GM18526 (cell line): Measurements from ENCODE around the gene CDH18.

Experiments used
- POLR2A ChIP-seq: IDR thresholded peaks from 3 replicates; pipeline ENCODE4 v1.6.1; 2011; ENCODE audit not compliant: insufficient read length; ENCODE audit errors: extremely low read depth

The CDH18 gene

GRCh38 chr5:19837536-19838174, 150.3 kb downstream of the CDH18 start:
- TF ChIP-seq POLR2A, result no peak

GRCh38 chr5:19835442-19835841, 152.6 kb downstream of the CDH18 start:
- no peak for TF ChIP-seq POLR2A

DNA sequence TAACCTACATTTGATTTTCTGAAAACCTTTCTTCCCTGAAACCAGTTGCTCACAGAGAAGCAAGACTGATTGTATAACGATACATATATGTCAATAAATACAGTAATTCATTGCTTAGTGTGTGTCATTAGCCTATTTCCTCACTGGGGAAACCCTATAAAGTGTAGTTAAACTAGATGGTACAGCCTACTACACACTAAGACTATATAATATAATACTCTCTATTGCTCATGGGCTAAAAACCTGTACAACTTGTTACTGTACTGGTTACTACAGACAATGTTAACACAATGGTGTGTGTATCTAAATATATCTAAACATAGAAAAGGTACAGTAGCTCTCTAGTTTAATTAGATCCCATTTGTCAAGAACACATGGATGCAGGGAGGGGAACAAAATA, 181.2 kb downstream of the CDH18 start:
- TF ChIP-seq POLR2A, result no peak

GRCh38 chr5:19802686-19803085, 185.3 kb downstream of the CDH18 start:
- no peak for TF ChIP-seq POLR2A

DNA sequence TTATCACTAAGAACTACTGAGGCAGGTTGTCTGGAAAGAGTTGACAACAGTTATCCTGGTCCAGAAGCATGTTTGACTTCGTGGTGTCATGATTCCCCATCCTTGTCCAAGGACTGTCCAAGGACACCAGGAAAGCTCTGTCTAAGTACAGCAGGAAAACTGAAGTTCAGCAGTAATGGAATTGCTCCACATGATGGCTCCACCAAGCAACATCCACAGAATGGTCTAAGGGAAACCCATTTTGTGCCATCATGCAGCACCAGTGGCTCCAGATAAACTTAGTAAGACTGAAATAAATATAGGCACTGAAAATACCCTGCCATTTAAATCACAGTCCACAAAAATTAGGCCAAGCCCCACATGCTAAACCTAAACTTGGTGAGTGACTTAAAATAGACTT, 192.8 kb downstream of the CDH18 start:
- TF ChIP-seq POLR2A, result no peak

DNA sequence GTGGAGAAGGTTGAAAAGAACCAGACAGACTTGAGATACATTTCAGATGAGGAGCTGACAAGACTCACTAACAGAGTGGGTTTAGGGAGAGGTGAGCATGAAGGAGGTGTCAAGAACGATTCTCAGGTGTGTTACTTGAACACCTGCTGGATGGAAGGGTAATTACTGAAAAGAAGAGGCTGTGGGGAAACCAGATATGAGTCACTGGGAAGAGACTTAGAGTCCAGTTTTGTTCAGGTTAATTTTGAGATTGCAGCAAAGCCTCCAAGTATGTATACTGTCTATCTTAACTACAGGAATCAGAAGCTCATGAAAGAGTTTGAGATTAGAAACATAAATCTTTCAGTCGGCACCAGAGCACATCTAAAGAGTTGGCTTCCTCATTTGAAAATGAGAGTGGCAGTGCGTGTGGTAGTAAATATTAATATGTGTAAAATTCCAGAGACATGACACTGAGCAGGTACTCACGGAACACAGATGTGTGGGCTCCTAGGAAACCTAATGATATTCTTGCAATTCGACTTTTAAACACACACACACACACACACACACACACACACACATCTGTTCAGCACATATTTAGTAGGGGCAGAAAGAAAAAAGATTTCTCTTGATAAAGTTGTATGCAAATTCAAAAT, 197.1 kb downstream of the CDH18 start:
- TF ChIP-seq POLR2A, result no peak

DNA sequence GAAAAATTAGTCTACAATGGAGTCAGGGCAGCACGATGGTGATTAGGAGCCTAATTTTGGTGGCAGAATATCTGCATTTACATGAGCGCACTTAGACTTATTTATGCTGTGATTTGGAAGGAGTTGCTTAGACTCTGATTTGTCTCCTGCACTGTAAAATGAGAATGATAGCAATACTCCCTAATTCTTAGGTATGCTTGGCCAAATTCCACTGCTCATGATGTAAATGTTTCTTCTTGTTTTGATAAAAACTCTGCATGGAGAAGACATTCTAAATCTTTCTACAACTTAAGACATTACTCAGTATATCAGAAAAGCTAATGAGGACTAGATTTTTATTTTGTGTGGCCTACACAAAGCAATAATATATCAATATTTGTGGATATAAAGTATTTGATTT, 205.4 kb downstream of the CDH18 start:
- TF ChIP-seq POLR2A, result no peak

DNA sequence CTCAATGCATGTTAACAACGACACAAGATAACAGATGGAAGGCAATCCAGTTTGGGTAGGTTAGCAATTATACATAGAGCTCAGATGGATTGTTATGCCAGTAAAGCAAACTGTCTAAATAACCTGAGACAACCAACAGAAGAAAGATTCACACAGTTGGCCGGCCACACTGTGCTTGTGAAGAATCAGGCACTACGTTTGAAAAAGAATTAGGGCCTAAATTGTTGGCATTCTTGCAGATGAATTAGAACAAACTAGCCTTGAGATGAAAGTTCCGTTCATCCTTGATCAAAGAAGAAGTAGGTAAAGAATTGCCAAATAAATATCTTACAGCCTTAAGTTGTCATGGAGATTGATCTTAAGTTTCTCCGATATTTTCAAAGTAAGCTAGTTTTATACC, 210.6 kb downstream of the CDH18 start:
- no peak for TF ChIP-seq POLR2A

- TF ChIP-seq POLR2A, result no peak
These were observed 216.7 kb downstream of the CDH18 start for GRCh38 chr5:19771174-19771835.

DNA sequence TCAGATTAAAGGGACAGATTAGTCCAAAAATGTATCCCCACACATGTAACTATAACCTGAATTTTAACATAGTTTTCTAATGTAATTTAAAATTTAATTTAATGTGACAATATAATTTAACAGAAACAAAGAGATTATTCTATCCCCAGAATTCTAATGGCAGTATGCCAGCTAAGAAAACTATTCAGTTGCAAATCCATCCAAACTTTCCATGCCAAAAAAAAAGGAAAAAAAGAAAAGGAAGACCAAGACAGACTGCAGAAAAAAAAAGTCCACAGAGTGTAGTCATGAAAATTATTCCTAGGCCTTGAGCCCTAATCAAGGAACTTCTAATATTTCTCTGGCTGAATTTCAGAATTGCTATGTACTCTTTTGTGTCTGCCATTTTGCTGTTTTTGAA, 217.6 kb downstream of the CDH18 start:
- TF ChIP-seq POLR2A, result no peak

DNA sequence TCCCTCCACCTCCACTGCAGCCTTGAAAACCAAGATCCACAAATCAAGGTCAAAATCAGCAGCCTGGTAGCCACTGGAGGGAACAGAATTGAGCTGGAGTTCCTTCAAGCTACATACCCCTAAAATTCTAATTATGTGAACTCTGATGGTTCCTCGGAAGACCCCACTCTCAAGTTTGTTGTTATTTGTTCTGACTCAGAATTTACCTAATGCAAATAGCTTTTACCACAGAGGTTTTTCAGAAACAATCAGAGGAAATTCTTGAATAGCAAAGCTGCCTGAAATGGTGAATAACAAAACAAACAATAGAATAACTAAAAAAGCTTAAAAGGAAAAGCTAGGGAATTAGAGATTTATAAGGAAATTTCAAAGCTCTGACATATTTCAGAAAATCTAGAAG, 220.0 kb downstream of the CDH18 start:
- no peak for TF ChIP-seq POLR2A

GRCh38 chr5:19753579-19753978, 234.4 kb downstream of the CDH18 start:
- TF ChIP-seq POLR2A, result no peak

- TF ChIP-seq POLR2A, result no peak
These were observed 236.7 kb downstream of the CDH18 start for GRCh38 chr5:19751326-19751725.

- no peak for TF ChIP-seq POLR2A
These were observed 242.8 kb downstream of the CDH18 start for GRCh38 chr5:19745247-19745646.

- no peak for TF ChIP-seq POLR2A
These were observed 248.3 kb downstream of the CDH18 start for GRCh38 chr5:19739671-19740070.

DNA sequence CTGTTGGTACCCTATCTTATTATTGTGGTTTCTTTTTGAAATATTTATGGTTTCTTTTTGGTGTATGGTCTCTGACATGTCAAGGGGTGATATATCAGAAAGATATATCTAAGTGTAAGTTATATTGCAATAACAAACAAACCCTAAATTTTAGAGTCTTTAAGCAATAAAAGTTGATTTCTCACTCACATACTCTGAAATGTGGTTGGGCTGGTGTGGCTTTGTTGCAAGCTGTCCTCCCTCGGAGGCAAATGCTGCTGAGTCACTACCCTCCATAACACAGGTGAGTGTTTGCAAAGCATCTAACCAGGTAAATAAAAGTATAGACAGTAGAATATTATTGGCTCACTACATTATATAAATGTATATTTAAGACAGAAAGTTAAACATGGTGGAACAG, 253.2 kb downstream of the CDH18 start:
- TF ChIP-seq POLR2A, result no peak
